Stimulated activated CD8-positive, alpha-beta memory T cell treated with anti-CD3 and anti-CD28 coated beads, Interleukin-4, amount 100 ng/mL, for 48 hours (primary cell): ENCODE data around the gene THOC7.

ENCODE experiments used
- DNase-seq: peaks from one replicate; pipeline ENCODE4 v3.0.0-alpha.2; 2020

The THOC7 gene

GRCh38 chr3:63863150-63864007 lies at the start of gene THOC7, which contains the start of gene ATXN7:
TSS of gene THOC7 (minus strand) at chr3:63863805. CDS start at chr3:63863790, 15 bp downstream.
TSS of gene ATXN7 (plus strand) at chr3:63863867. CDS start at chr3:63912599, 48,732 bp downstream.
- DNase-seq: peak; percentile 75

- peak; percentile 66 for DNase-seq
Measured at GRCh38 chr3:63912768-63913588, 49.4 kb upstream of the THOC7 start.

DNA sequence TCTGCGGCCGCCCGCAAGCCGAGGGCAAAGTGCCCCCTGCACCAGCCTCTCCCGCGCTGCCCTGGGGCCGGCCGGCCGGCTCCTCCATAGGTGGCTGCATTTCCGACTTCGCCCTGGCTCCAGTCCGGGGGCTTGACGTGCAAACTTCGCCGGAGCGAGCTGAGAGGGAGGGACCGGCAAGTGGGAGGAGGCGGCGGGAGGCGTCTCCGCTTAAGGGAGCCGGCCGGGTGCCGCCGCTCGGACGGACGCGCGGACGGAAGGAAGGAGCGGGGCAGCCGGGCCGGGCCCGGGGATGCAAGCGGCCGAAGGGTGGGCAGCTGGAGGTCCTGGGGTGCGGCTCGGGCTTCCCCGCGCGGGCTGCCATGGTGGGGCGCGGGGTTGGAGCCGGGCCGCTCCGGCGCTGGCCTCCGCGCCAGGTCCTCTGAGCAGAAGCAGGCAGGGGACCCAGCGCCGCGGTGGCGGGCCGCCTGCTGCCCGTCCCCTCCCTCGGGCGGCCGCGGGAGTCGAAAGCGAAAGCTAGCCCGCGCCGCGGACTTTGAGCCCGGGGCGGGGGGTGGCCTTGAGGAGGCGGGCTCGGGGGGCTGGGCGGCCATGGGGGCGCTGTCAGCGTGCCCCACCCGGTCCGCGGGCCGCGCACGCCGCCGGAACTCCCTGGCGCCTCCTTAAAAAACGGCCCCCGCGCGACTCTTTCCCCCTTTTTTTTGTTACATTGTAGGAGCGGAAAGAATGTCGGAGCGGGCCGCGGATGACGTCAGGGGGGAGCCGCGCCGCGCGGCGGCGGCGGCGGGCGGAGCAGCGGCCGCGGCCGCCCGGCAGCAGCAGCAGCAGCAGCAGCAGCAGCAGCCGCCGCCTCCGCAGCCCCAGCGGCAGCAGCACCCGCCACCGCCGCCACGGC lies 48.5 kb upstream of the THOC7 start, which contains the start of gene SCAANT1:
Gene SCAANT1 (minus strand): TSS at position 511 of the 895 bp plus-strand sequence.
- DNase-seq: peak; percentile 82

GRCh38 chr3:63911509-63911872 lies 47.9 kb upstream of the THOC7 start:
- no peak for DNase-seq

DNA sequence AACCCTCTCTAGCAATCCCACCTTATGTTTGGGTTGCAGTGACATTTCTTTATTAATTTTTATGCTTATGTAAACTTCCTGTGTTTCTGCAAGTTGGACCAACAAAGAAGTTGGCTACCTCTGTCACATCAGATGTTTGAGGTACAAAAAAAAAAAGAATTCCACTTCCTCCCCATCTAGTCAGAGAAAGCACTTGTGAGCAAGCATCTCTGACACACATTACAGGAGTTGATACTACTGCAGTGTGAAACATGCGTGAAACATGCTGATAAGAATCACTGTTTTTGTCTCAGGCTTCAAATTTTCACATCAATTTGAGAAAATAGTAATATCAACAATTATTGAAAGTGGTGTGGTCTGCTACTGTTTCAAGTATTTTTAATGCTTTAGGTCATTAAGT lies 47.3 kb upstream of the THOC7 start:
- DNase-seq: no peak

DNA sequence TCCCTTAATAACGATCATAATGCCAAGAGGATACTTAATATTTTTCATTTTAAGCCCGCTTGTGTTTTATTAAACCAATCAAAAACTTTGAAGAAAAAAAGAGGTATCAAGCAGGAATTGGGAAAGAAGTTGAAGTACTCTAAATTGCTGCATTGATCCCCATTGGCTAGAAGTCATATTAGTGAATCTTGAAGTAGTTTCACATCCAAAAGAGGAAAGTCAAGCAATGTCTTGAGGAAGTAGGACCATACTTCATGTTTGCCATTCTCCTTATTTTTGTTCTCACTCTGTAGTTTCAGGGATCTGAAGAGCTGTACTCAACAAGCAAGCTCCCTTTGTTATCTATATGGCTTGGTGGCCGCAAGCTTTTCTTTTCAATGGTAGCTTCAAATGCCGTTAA lies 46.4 kb upstream of the THOC7 start:
- DNase-seq: no peak

DNA sequence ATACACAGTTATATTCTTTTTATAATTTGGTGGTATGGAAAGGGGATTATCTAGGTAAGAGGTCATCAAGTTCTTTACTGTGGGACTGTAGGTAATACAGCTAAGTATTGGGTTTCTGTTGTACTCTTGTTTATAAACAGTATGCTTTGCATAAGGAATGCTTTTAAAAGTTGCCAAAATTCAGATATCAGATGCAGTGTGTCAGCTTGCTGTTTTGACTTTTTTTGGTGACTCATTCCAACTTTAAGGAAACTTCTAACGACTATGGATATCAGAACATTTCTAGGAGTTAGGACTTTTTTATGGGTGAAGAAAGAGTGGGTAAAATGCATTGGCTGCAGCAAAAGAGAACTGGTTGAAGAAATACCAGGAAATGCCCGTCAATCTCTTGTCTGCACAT lies 45.8 kb upstream of the THOC7 start:
- no peak for DNase-seq

GRCh38 chr3:63908776-63909175 lies 45.2 kb upstream of the THOC7 start:
- no peak for DNase-seq

DNA sequence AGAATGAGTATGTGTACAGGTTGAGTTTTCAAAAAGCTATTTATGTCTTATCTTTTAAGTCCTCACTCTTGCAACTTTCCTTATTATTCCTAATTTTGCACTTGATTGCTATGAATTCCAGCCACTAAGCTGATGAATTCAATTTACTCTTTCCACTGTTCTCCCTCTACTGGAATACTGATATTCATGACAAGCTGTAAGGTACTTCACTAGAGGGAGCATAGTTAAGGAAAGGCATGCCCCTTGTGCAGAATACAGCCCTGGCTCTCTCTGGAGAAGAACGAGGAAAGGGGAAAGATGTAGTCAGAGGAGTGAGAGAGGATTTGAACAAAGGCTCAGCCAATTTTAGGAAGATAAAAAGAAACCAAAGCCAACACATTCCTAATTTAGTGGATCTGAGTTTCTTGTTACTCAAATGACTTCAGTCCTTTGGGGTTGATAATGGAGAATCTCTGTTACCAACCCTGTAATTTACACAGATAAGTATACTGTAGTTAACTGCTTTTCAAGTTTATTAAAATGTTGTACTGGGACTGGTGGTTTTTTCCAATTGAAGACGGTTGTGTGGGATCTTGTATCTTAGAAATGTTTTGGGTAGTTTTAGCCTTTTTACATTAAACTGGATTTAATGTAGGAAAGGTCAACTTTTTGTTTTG lies 44.6 kb upstream of the THOC7 start:
- DNase-seq: no peak

- no peak for DNase-seq
Measured at GRCh38 chr3:63905731-63906620, 42.4 kb upstream of the THOC7 start.

DNA sequence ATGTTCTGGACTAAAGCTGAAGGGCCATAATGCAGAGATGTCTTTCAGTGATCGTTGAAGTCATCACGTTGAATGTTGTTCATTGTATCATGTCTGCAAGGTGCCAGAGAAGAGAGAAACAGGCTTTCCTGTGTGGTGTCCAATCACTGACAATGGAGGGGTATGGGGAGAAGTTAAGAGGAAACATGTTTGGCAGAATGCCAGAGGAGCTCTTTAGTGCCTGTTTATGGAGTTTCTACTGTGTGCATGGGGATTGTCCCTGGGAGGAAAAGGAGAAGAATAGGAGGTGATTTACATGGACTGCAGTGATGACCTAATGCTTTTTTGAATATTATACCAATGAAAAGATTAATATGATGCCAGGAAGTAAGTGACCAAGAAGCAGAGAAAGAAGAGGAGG lies 36.9 kb upstream of the THOC7 start:
- no peak for DNase-seq

GRCh38 chr3:63900010-63900409 lies 36.4 kb upstream of the THOC7 start:
- no peak for DNase-seq

DNA sequence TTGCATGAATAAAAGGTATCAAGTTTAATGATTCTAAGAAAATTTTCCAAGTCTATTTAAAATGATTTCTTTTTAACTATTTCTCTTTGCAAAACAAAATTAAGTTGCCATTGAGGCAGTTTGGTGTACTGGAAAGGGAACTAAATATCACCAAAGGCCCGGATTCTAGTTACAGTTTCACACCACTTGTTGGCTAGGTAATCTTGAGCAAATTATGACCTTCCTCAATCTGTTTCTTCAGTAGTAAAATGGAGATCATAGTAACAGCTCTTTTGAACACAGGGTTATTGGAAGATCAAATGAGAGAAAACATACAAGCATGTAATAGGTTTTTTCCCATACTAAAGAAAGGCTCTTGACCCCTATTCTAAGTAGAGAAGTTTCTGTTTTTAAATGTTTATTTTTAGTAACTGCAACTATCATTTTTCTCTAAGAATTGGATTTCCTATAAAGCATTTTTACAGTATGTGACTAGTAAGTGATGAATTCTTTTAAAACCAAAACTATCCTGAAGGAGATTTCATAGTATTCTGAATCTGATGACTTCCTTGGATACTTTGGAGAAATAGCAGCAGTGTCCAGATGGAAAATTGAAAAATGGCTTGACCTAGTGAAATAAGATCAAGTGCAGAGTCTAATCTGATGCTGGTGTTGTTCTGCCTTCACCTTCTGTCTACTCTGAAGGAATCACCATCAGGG lies 32.9 kb upstream of the THOC7 start:
- no peak for DNase-seq

- no peak for DNase-seq
Measured at GRCh38 chr3:63895422-63896189, 32.0 kb upstream of the THOC7 start.

- DNase-seq: no peak
Measured at GRCh38 chr3:63892773-63893352, 29.3 kb upstream of the THOC7 start.

- DNase-seq: no peak
Measured at GRCh38 chr3:63891518-63891917, 27.9 kb upstream of the THOC7 start.

DNA sequence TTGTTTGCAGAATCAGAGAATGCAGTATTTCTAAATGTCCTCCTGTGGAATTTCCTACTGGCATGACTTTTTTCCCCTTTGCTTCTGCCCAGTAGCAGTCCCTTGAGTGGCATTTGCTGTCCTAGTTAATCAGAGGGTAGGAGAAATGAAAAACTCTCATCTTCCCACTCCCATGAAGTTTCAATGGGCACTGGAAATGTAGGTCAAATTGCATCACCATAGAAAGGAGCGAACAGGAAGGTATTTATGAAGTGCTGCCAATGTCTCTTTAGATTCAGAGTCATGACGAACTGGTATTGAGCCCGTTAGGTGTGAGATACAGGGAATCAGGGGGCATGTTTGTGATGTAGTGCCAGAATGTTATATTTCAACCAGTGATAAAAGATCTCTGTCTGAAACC lies 23.3 kb upstream of the THOC7 start:
- no peak for DNase-seq

GRCh38 chr3:63880653-63881052 lies 17.0 kb upstream of the THOC7 start:
- no peak for DNase-seq

DNA sequence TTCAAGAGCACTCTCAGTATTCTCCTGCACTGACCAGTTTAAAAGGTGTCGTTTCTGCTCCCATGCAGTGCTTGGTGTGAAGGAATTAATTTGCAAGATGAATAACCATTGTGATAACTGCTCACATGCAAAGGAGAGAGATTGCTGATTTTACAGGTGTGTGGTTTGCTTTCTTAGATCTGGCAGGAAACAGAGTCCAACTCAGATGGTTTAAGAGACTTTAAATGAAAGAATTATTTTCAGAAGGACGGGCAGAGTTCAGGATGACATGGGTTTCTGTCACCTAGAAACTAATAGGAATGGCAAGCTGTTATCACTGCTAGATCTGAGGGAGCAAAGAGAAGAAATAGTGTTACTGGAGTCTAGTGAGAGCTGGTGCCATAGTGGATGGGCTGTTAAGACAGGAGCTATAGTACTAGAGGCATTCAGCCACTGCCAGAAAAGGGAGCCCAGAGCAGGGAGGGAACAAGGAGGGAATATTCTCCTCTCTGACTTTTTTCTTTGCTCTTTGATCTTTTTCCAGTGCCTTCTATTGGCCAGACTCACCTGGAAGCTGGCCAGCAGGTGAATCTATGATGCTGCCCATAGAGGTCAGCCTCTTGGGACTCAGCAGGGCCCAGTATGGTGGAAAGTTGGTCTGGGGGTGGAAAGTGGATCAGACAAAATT lies 14.9 kb upstream of the THOC7 start:
- DNase-seq: no peak
